K562 (cell line): ENCODE measurements around the gene C9orf50. TPM values are rescaled to one million over a fixed set of nuclear protein-coding genes. Genes with fewer than 3 reads are reported as not detected.

Source experiments
- ATAC-seq: fragments of 200-7000 bp; cut with Tn5 transposase; 3 replicates; pipeline ENCODE4 v1.9.1; 2020; ENCODE audit warnings: moderate library complexity
- BruUV-seq: library from RNA; stranded (reverse); fragments of 400-500 nt; replicated peaks from 2 replicates; lab custom pipeline; 2021; lab: Mats Ljungman, UMichigan
- CTCF ChIA-PET: fragments of 300-600 bp; formaldehyde crosslinking; extraction: SDS; loops from one replicate; lab custom pipeline; 2021; ENCODE audit warnings: low intra/inter-chr PET ratio; lab: Yijun Ruan, JAX
- POLR2A ChIA-PET: fragments of 300-600, 350-650 bp; sonication (Branson Sonifier 250); formaldehyde crosslinking; extraction: SDS; loops from one replicate; lab custom pipeline; 2021; ENCODE audit warnings: antibody characterized with exemption, inconsistent platforms; lab: Yijun Ruan, JAX
- DNase-seq, 4 experiments: peaks; one replicate each; pipeline versions ENCODE4 v3.0.0 to v3.0.0-alpha.2; 2011 to 2018; ENCODE audit warnings: low spot score in 3 of 4, mixed read lengths in 3 of 4; ENCODE audit errors: extremely low read depth in 1 of 4
- FAIRE-seq: peaks from 2 replicates; lab custom pipeline; 2011; peaks lifted over from hg19 to GRCh38; lab: Jason Lieb, UNC
- H2AFZ ChIP-seq: 2 replicates; pipeline ENCODE4 v1.6.0; 2011; ENCODE audit warnings: low read depth, low read length, control low read depth, inconsistent platforms
- H3K27ac ChIP-seq: fragments of 200-600 bp; 3 replicates; pipeline ENCODE4 v1.8.0; 2011; ENCODE audit warnings: low read depth, mild to moderate bottlenecking, control low read depth, inconsistent platforms, low read length, moderate library complexity, mixed read lengths; ENCODE audit errors: extremely low read depth
- H3K27me3 ChIP-seq, 2 experiments: fragments of 300-600 bp in 1 of 2; 2 replicates in 1 of 2; 3 replicates in 1 of 2; pipeline versions ENCODE4 v1.6.0 to v1.8.0; 2011; ENCODE audit warnings: inconsistent platforms in 2 of 2, low read length in 2 of 2, mild to moderate bottlenecking in 1 of 2, mixed read lengths in 1 of 2, moderate library complexity in 1 of 2; ENCODE audit not compliant: control insufficient read depth in 2 of 2, insufficient read depth in 2 of 2
- H3K36me3 ChIP-seq: fragments of 300-600 bp; 3 replicates; pipeline ENCODE4 v1.8.0; 2011; ENCODE audit warnings: mild to moderate bottlenecking, low read length, inconsistent platforms; ENCODE audit not compliant: control insufficient read depth, insufficient read depth
- H3K4me1 ChIP-seq, 2 experiments: fragments of 200-600 bp in 1 of 2; replicated peaks in 1 of 2; 2 replicates in 1 of 2; 3 replicates in 1 of 2; pipeline versions ENCODE4 v1.5.1 to v1.8.0; 2011; ENCODE audit warnings: inconsistent platforms in 2 of 2, low read length in 2 of 2, mild to moderate bottlenecking in 1 of 2, mixed read lengths in 1 of 2, moderate library complexity in 1 of 2; ENCODE audit not compliant: control insufficient read depth in 2 of 2, insufficient read depth in 2 of 2
- H3K4me2 ChIP-seq: 2 replicates; pipeline ENCODE4 v1.6.1; 2011; ENCODE audit warnings: low read length, control low read depth, inconsistent platforms, mixed read lengths; ENCODE audit not compliant: insufficient read depth
- H3K4me3 ChIP-seq: fragments of 200-600 bp; sonication (generic), shearing (Covaris generic); 2 replicates; pipeline ENCODE4 v1.5.1; 2016; ENCODE audit warnings: control low read depth, inconsistent platforms
- H3K79me2 ChIP-seq: fragments of 200-600 bp; 3 replicates; pipeline ENCODE4 v1.8.0; 2011; ENCODE audit warnings: low read length, inconsistent platforms; ENCODE audit not compliant: control insufficient read depth, insufficient read depth
- H3K9ac ChIP-seq, 2 experiments: 2 replicates each; pipeline versions ENCODE4 v1.6.0 to v1.6.1; 2011; ENCODE audit warnings: low read depth in 2 of 2, low read length in 2 of 2, control low read depth in 1 of 2, inconsistent platforms in 1 of 2, mild to moderate bottlenecking in 1 of 2, mixed read lengths in 1 of 2; ENCODE audit not compliant: insufficient read depth in 1 of 2
- H3K9me1 ChIP-seq: one replicate; pipeline ENCODE4 v1.6.0; 2011; ENCODE audit warnings: inconsistent platforms, mild to moderate bottlenecking, low read length, moderate library complexity; ENCODE audit not compliant: control insufficient read depth, insufficient read depth
- H3K9me3 ChIP-seq: replicated peaks from 2 replicates; pipeline ENCODE4 v1.5.1; 2011; ENCODE audit warnings: low read depth, low read length, inconsistent platforms; ENCODE audit not compliant: control insufficient read depth, insufficient read depth
- H4K20me1 ChIP-seq: replicated peaks from 2 replicates; pipeline ENCODE4 v1.6.1; 2011; ENCODE audit warnings: low read length, inconsistent platforms, mixed read lengths; ENCODE audit not compliant: control insufficient read depth, insufficient read depth
- CC2D1A ChIP-seq: fragments of 450-650 bp; IDR thresholded peaks from 2 replicates; pipeline ENCODE4 v1.6.1; 2017; ENCODE audit warnings: mild to moderate bottlenecking
- FOXM1 ChIP-seq, 2 experiments: fragments of 450-650 bp in 1 of 2; sonication (generic) in 1 of 2; formaldehyde crosslinking in 1 of 2; IDR thresholded peaks; 2 replicates each; pipeline versions ENCODE4 v1.6.1 to v1.9.0; 2017 to 2022; ENCODE audit warnings: low read depth in 2 of 2, mild to moderate bottlenecking in 2 of 2, missing genetic modification reagents in 1 of 2, moderate library complexity in 1 of 2
- RFX1 ChIP-seq: fragments of 450-650 bp; IDR thresholded peaks from 2 replicates; pipeline ENCODE4 v1.6.1; 2016; ENCODE audit warnings: mild to moderate bottlenecking, moderate library complexity
- ZNF695 ChIP-seq: fragments of 450-650 bp; formaldehyde crosslinking; IDR thresholded peaks from 2 replicates; pipeline ENCODE4 v1.4.0; 2020; ENCODE audit warnings: mild to moderate bottlenecking, moderate library complexity
- WGBS: fragments of 100-300 bp; shearing (Covaris generic); methylation state at CpG from one replicate; pipeline ENCODE4 v1.1.6; 2016; ENCODE audit warnings: low coverage, mixed read lengths; ENCODE audit not compliant: insufficient coverage; ENCODE audit errors: missing lambda C conversion rate; 5-methylcytosine and 5-hydroxymethylcytosine counted together
- in situ Hi-C: fragments of 300-500 bp; cut with MboI; formaldehyde crosslinking; loops from 4 replicates; pipeline ENCODE4 v1.15.0; 2018; ENCODE audit warnings: inconsistent platforms, mixed read lengths
- intact Hi-C: fragments of 100-400 bp; cut with micrococcal nuclease; formaldehyde crosslinking; loops from 2 replicates; pipeline ENCODE4 v1.14.2; 2022
- polyA plus RNA-seq, 8 experiments: library from polyadenylated mRNA; depleted of rRNA in 4 of 8; stranded (reverse) in 5 of 8; unstranded in 3 of 8; fragments of >200 nt; fragmentation: Nextera tagmentation in 2 of 8; fragmentation: Illumina TruSeq in 1 of 8; extraction: Ambion mirVana in 2 of 8; extraction: Trizol in 1 of 8; gene quantifications; 2 replicates each; pipeline versions ENCODE4 v1.2.1 to v1.2.3, GENCODE V29; 2011 to 2014; ENCODE audit warnings: inconsistent platforms in 1 of 8, missing spikeins in 1 of 8
- total RNA-seq, 7 experiments: library from RNA; depleted of rRNA in 6 of 7; stranded (reverse); fragments of >200 nt in 6 of 7; fragmentation: Illumina TruSeq in 2 of 7; extraction: Trizol in 2 of 7; gene quantifications; 2 replicates each; pipeline versions ENCODE4 v1.2.1 to v1.2.3, GENCODE V29; 2011 to 2021; ENCODE audit warnings: low replicate concordance in 1 of 7

The C9orf50 gene
- total and polyA plus RNA-seq, 9 of the 15 experiments (the other 6 are each of a cell fraction or from before 2014, with no cell fraction given) = not detected

DNA sequence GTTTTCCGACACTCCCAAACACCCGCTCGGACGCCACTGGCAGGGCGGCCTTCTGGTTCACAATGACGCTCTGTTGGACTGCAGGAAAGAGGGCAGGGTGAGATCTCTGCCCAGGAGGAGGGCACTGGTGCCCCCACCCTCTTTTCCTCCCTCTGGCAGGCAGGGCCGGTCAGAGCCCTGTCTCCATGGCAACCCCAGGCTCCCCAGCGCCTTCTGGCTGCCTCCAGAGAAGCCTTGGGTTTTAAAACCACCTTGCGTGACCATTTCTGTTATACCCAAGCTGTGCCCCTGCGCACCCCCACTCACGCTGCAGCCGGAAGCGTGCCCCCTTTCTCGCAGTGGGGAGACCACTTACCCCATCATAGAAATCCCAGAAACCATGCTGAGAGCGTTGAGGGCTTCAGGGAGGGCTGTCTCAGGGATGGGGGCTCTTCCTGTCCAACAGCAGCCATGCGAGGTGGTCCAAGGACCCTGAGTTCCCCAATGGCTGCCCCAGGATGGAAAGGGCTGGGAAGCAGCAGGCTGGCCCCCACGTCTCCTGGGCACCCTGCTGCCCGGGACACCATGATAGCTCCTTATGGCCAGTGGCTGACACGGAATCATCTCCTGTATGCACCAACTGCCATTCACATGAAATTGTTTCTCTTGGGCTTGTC lies 7.3 kb downstream of the C9orf50 start:
- Histone ChIP-seq H3K9me1 (no peaks in the 10 kb centered on the region), H3K27ac (no peak overlapping the region), H3K36me3 (no peaks in the 10 kb centered on the region), H2AFZ (no peak overlapping the region), H3K9ac (no peak overlapping the region), H3K79me2 (no peaks in the 10 kb centered on the region), H4K20me1 (0 out of 2 replicates have a peak, but pooled peaks cover 10% of the 10 kb centered on the region), H3K27me3 (peaks cover 5 to 41% of the 10 kb centered on the region in 2 experiments; a peak in 4 of 5 replicates), H3K9me3 (no peaks in the 10 kb centered on the region), H3K4me3 (no peak overlapping the region), H3K4me2 (no peak overlapping the region), H3K4me1 (peaks cover 5 to 44% of the 10 kb centered on the region in 2 experiments; a peak in 4 of 5 replicates)
- DNase-seq = no peak
- TF ChIP-seq ZNF695 (CRISPR knock-in tag) = no peak
- TF ChIP-seq RFX1 = peak; percentile 87
- TF ChIP-seq CC2D1A = no peak
- no peak for TF ChIP-seq FOXM1 (IDR thresholded peaks at IDR 0.05; ENCODE audit: low read depth)
- TF ChIP-seq FOXM1 (CRISPR knock-in tag; IDR thresholded peaks at IDR 0.05; ENCODE audit: low read depth) = no peak
- POLR2A ChIA-PET = interaction anchor here (0.7 to 1.9 kb wide), 3 partner anchors 8 to 410 kb away, joined by 3 to 6 read pairs (median 4); no protein-coding TSS in a partner anchor
- intact Hi-C loops (loop anchor here (5.0 kb wide), 1 partner anchor 291 kb away; no protein-coding TSS in a partner anchor), in situ Hi-C loops (loop anchor here (25.0 kb wide), 1 partner anchor 276 kb away; no protein-coding TSS in a partner anchor)
- ATAC-seq = no peak
- WGBS = 10% methylated on average over 18 of the region's 19 CpGs
- CTCF ChIA-PET = no interaction called here
- no peak for FAIRE-seq
- no TSS peak for BruUV-seq
